Cerebellar cortex (tissue), 1 donor: Measurements from ENCODE around the gene C1orf21.
"Not testable (repeated sequence)": the region's sequence is repeated elsewhere in the genome, so short reads cannot be mapped to it uniquely, and the experiment has no call there.

Experiments
- DNase-seq: peaks from one replicate; pipeline ENCODE4 v3.0.0-alpha.2; 2015; ENCODE audit warnings: low spot score

C1orf21 gene

DNA sequence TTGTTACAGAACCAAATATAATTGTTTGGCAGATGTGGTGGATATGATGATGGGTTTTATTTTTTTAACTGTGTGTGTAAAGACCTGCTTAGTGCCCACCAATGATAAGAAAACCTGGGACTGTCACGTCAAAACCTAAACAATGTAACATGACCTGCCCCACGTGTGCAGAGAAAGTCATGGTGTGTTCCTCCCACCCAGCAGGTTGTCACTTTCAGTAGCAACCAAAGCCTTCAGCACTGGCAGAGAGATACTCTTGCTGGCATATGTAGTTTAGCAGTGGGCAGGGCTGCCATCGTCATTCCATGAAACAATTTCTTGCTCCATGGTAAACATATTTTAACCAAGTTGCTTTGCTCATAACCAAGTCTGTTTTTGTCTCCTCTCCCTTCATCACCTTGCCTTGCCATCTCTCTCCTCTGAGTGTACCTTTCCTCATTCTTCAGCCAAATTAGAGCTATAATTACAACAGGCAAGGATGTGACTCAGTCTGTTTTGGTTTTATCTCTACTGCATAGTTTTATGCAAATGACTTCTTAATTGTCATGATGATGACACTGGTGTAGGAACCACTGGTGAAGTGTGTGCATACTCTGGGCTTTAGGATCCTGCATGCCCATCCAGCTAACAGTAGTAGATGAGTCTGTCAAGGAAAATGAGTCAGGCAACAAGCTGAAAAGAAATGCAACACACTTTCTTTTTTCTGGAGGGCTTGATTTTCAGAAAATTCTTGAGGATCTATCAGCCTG, 217.5 kb downstream of the C1orf21 start:
- DNase-seq: no peak

DNA sequence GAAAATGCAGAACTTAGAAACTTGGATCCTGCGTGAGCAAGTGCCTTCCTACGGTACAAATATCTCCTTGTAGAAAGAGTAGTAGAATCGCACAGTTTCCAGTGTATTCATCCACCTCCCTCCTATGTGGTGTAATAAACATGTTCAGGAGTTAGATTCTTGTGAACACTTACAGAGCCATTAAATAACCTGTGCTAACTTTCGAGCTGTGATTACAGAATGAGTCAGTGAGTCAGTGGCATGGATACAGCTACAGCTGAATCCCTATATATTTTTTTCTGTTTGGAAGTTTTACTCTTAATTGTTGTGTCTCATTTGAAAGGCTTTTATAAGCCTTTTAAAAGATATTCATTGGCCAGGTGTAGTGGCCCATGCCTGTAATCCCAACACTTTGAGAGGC, 219.1 kb downstream of the C1orf21 start:
- no peak for DNase-seq

DNA sequence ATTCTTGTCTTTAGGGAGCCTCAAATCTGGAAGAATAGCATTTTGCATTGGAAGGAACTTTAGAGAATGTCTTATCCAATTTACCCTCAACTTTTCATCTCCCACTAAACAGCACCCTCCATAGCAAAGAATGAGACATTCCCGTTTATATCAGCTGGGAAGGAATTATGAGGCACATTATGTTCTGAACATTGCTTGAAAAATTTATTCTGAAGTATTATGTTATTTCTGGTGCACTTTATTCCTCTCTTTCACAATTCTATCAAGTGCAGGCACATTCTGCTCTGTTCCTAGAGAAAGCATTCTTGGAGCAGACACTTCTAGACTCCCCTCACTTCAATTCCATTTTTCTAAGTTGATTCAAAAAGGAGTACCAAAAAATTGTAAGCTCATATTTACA, 220.0 kb downstream of the C1orf21 start:
- DNase-seq: no peak

DNA sequence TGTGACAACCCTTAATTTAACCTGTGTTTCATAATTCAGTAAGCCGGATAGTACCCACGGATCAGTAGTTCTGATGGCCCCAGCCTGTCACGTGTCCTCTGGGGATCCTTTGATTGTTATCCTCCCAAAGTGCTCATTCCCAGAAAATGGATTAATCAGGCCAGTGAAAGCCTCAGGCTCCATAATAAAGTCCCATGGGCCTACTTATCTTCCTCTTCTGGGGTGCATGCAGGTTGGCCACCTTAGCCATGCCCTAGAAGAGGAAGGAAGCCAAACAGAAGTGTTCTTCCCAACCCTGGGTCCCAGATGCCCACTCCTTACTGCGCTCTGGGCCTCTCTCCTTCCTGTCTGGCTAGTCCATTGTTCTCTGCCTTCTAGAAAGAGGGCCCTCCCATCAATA, 221.8 kb downstream of the C1orf21 start:
- DNase-seq: no peak

DNA sequence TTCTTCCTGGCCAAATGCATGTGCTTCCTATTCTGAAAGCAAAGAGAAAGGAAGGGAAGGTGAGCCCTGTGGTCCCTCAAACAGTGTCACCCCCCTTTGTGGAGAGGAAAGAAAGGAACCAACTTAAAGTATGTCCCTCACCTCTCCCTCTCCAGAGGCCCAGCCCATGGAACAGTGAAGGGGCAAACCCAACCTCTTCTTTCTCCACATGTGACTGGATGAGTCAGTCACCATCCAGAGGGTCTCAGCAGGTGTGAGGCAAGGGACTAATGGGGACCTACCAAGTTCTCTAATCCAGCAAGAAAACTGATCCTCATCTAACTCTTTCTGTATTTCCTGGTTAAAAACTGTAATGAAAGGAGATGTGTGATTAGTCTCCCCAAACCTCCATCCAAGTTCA, 222.2 kb downstream of the C1orf21 start:
- no peak for DNase-seq

DNA sequence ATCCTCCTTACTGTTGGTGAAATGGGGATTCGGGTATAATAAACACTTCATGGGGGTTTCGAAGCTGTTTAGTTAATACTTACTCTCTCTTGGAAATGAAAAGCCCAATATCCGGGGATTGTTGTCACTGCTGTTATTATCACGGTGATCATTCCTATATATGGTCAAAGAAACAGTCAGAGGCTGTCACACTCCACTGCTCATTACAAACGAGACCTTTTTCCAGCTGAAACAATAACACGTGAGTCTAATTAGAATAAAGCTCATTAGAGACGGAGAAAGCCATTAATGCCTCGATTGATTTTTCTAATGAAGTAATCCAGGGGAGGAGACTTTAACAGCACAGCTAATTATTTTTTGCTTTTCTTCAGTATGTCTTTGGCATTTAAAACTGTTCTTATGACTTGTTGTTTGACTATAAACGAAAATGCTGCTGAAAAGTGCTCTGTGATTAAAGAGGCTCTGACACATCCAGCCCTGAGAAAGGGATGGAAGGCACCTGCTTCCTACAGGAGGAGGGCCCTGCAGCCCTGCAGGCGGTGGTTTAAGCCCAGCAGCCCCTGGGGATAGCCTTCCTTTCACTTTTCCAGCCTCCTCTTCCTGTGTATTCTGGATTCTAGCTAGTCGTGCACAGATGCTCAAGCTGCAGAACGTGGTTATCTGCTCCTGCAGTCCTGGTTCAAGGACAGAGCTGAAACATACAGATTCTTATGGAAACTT, 224.2 kb downstream of the C1orf21 start:
- DNase-seq: peak; percentile 58

DNA sequence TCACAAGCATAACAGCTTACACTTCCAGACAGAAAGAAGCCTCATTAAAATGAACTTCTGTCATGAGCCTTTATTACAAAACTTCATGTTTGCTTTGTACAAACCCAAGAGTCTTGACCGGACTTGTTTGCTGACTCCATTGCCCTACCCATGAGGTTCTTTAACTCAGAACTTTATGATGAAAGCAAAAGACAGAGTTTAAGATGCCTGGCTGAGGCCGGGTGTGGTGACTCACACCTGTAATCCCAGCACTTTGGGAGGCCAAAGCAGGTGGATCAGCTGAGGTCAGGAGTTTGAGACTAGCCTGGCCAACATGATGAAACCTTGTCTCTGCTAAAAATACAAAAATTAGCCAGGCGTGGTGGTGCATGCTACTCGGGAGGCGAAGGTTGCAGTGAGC, 225.4 kb downstream of the C1orf21 start:
- DNase-seq: not testable (repeated sequence)

DNA sequence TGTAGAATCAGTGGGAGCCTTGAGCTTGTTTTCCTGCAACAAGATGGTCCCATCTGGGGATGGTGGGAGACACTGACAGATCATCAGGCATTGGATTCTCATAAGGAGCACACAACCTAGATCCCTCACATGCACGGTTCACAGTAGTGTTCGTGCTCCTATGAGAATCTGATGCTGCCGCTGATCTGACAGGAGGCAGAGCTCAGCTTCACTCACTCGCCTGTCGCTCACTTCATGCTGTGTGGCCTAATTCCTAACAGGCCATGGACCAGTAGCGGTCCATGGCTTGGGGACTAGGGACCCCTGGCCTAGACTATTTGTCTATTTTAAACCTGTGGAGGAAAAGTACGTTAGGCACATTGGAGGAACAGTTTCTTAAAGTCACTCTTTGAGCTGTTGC, 227.8 kb downstream of the C1orf21 start:
- DNase-seq: peak; percentile 57

DNA sequence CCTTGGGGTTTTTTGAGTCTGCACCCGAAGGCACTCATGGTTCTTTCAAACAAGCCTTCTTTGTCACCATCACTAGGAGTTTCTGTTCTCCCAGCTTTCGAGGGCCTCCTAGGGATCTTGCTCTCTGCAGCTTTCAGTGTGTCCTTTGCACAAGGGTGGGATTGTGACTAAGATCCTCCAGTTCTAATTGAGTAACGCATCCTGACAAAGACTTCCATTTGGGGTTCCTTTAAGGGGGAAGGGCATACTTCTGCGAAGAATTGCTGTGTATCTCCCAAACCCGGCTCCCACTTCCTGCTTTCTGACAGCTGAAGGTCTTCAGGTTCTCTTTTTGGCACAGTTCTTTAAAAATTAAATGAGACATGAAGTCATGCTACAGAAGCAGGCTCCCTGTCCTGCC, 228.5 kb downstream of the C1orf21 start:
- DNase-seq: no peak

DNA sequence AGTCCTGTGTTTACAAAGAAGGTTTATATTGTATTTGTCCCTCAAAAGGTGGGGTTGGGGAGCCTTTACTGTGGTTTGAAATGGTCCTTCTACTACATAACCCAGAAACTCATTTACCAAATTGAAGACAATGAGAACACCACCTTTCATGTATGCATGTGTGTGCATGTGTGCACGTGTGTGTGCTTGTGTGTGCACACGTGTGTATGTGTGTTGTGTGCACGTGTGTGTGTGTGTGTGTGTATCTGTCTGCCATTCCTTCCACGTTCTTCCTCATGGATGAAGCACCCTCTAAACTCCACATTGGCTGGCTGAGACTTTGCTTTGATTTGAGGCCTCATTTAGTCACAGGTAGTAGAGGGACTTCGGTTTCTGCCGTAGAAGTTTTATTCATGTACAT, 229.7 kb downstream of the C1orf21 start:
- DNase-seq: no peak

DNA sequence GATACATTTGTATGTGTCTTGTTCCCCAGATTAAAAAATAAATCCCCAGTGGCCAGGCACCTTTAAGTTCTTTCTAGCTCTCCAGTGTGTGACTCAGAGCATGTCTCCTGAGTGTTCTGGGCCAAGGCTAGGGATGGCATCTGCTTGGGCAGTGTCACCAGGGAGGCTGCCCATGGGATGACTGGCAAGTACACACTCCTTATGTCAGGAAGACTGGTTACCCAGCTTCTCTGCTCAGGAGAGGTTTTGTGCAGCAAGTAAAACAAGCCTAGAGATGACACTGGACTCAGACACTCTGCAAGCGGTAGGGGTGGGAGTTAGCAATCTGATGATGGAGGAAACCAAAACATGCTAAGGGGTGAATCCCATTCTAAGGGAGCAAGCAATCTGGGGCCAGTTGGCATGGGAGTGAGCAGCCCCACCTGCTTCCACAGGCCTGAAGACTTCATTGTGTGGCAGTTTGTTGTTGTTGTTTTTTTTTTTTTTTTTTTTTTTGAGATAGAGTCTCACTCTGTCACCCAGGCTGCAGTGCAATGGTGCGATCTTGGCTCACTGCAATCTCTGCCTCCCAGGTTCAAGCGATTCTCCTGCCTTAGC, 230.7 kb downstream of the C1orf21 start:
- peak; percentile 80 for DNase-seq

DNA sequence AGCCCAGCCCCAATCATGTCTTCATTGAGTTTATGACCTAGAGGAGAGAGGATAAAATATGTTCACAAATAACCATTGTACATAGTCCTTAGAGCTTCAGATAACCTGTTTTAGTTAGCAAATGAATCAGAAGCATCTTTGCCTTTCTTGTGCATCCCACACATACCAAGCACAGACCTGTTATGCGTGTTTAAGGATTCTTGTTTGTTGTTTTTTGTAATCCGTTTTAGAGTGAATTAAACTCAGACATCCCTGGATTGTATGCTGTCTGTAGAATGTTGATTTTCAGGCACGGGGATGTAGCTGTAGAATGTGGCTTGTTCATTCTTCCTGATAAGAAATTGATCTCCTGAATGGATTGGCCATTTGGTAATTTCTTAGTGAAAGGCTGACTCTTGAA, 232.0 kb downstream of the C1orf21 start:
- DNase-seq: no peak

DNA sequence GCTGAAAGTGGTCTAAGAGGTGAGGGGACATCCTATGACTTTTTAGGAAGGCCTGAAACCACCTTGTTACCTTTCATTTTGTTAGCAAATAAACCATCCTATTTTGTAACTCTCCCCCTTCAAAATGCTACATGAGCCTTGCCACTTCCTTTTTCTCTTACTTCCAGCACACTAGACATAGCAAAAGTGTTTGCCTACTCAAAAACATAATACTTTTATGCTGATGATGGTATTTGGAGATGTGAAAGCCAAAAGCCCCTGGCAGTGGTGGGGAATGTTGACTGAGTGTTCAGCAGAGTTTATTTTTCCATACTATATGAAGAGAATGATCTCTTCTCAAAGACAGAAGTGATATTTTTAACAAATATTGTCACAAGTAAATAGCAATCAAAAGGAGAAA, 233.6 kb downstream of the C1orf21 start:
- DNase-seq: no peak

DNA sequence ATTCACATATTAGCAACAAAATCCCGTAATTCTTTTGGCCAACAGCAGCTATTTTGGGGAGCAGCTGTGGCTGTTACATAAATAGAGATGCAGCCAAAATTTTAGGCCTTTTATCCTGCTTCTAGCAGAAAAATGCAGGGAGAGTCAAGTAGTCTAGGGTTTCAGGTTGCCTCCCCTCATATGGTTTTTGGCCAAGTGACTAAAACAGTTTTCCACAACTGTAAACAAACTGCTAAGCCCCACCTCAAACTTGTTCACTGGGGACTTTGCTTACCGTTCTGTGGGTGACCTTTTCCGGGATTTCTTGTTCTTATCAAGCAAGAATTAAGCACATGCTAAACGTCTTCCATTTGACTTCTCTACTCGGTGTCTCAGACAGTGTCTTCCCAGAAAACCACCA, 234.4 kb downstream of the C1orf21 start:
- peak; percentile 39 for DNase-seq

DNA sequence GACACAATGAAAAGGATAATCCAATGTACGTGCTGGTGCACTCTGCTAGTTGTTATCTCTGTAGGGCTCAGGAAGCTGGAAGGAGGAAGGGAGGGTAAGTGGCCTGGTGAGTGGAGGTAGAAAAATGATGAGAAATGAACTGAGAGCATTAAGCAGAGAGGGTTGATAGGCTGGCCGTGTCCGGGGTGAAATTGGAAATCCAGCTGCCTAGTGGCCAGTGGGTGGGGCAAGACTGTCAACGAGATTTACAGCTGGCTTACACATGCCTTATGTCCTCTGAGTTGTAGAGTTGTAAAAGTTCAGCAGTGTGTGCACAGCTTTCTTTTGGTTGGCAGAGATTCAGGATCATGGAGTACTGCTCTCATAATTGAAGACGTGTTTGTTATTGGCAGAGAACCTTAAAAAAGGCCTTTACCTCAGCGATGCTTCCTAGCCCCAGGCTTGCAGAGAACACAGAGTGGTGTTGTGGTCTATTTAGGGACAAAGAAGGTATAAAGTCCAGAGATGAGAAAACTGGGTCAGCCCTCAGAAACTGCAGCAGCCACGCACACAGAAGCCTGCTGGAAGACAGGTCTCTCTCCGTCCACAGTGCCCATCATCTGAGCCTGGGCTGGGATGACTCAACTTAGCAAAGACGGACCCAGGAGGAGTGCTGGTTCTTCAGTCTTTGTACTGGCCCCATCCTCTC, 235.5 kb downstream of the C1orf21 start:
- DNase-seq: peak; percentile 53

DNA sequence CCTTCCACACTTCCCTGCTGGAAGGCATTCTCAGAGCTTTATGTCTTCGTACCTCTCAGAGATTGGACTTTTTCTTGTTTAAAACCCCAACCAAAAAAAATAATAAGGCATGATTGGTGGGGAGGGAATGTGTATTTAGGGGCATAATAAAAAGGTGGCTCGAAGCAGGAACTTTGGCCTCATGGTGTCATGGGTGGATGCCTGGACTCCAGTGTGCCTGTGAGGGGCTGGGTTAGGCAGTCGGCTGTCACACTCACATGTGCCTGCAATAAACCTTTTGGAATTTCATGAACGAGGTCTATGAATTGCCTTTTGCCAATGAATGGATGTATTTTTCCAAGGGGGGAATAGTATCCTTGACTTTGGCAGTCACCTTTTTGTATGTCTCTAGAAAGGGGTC, 236.6 kb downstream of the C1orf21 start:
- no peak for DNase-seq

DNA sequence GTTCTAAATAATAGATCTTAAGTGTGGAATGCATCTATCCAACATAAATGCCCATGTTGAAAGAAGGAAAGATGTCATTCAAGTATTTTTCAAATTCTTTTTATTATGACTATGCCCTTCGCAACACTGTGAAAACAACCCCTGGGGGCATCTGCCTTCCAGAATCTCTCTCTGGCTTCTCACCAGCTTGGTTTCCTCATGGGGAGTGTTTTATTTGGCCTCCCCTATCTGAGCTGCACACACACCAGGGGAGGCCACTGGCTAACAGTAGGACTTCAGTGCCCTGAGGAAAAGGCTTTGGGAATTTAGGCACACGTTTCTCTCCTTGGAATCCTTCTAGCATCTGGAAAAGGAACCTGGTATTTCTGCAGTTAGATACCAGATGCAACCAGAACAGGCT, 237.2 kb downstream of the C1orf21 start:
- no peak for DNase-seq

DNA sequence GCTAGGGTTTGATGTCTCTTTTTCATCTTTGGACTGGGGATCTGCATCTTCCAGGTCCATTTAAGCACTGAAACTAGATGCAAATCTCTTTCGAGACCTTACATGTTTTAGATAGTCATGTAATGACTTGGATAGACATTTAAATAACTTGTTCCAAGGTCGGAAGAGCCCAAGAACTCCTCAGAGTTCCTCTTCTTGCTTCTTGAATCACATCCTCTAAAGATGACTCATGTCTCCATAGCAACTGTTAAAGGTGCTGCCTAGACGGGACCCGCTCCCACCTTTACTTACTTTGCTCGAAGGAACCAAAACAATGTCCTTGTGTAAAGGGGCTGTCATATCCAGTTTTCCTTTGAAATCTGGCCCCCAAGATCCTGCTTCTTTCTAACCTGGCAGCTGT, 237.8 kb downstream of the C1orf21 start:
- DNase-seq: no peak

DNA sequence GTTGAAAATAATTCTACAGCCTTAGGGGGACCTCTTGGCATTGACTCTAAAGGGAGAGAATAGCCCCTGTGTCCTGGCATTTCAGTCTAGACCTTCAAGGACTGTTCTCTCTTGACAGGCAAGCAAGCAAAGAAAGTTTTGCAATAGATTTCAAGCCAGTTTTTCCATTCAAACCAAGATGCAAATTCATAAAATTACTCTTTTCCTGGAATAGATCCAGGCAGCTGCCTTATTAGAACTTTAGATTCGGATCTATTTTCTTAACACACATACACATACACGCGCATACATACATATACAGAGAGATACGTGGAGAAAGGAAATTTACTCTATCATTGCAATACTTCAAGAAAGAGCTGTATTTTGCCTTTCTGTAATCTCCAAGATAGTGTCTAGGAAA, 238.4 kb downstream of the C1orf21 start:
- DNase-seq: no peak

DNA sequence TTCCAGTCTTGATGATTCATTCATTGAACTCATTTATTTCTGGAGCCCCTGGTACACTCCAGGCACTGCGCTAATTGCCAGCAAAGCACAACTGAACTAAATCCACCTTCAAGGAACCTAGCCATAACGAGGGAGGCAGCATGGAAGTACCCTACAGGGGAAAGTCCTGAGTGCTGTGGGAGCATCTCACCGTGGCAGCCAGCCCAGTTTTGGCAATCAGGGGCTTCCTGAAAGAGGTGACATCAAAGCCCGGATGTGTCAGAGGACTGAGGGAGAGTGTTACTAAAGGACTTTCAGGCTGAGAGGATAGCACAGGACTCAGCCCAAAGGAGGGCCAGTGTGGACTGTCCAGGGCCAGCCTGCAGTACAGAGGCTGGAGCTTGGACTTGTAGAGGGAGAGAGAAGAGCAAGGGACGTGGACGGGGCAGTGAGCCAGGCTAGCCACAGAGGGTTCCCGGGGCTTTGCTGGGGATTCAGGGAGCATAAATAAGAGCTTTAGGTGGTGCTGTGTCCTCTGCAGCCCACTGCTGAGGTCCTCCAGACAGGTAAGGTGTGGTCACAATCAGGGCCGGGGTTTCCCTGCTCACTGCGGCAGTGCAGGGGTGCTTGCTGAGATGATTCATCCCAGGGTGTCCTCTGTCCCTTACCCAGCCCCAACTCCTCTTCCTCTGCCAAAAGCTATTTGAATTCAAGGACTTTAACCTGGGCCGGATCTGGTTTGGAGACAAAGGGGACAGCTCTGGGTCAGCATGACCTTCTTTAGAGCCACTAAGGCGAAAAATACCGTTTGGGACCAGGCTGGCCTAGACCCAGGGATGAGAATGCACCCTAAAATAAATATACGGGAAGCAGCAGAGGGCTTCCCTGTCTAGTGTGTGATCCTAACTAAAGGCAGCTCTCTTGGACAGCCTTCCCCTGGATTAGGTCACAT, 239.5 kb downstream of the C1orf21 start:
- peak; percentile 79 for DNase-seq

DNA sequence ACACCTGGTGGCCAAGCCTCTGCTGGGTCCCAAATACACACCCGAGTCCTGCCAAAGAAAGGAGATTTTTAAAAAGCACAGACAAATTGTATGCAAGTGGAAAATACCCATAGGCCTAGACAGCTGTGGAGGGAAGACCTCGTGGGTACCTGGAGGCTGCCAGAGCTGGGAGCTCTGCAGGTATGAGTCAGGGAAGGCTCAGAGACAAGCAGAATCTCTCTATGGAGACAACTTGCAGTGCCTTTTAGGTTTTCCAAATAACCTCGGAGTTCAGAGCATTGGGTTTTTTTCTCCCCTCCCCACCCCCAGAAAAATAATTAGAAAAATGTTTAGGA, 240.1 kb downstream of the C1orf21 start:
- no peak for DNase-seq

DNA sequence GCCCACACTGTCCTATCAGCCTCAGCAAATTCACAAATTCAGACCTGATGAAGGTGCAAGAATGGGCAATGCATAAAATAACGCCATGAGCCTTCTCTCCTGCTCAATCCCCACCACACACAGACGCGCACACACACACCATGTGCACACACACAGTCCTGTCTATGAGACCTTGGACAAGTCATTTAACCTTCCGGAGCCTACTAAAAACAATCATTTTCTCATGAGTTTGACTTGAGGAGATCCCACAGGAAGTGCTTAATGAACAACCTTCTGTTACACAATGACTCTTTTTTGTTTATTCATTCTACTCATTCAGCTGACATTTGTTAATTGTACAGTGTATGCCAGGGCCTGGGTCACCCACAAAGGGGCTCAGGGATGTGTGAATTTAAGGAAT, 242.4 kb downstream of the C1orf21 start:
- DNase-seq: no peak
